ENCODE data around the gene EVI2A. TPM values are rescaled to one million over a fixed set of nuclear protein-coding genes. Genes with fewer than 3 reads are reported as not detected.
"Not testable (repeated sequence)": the region's sequence is repeated elsewhere in the genome, so short reads cannot be mapped to it uniquely, and the experiment has no call there.

Gene EVI2A, protein sequence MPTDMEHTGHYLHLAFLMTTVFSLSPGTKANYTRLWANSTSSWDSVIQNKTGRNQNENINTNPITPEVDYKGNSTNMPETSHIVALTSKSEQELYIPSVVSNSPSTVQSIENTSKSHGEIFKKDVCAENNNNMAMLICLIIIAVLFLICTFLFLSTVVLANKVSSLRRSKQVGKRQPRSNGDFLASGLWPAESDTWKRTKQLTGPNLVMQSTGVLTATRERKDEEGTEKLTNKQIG
- polyA plus RNA-seq (ENCODE audit: insufficient read length in 4 of 4) = 1 to 10 TPM; 1.1 to 2.0 (median 1.3) TPM

DNA sequence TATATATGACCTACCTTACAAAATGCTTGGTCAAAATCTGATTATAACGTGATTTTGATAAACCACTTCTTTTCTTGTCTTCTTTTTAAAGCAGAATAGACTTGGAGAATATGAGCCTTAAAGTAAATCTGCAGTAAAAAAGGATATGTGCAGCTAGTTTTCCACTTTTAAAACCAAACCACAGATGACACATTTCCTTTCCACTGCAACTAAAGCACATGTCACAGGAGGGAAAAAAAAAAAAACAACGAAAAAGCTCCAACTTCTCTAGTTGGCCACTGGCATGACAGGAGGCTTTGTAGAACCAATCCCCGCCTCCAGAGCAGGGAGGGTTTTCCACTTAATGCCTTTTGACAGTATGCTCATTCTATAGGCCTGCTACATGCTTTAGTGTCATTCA, at the start of gene EVI2A:
EVI2A (minus strand) TSS at position 142 of the 400 bp plus-strand sequence. CDS start 2,609 bp downstream, outside the sequence.
- DNase-seq (ENCODE audit: low read depth in 4 of 4, low spot score in 2 of 4) = no peak

DNA sequence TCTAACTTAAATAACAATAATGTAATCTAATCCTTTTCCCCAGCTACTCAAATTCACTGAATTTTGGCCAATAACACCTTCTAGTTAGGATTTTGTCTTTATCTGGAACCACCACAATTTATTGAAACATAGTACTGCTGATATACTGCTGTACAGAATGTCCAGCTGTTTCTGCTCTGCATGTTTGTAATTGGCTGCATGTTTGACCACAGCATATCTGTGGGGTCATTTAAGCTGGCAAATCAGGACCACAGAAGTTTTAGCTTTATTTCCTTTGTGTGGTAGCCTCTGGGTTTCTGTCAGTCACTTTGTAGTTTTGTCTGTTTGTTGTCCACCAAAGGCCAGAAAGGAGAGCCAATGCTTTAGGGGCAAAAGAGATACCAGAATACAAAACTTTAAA, 47.8 kb upstream of the EVI2A start:
- DNase-seq (ENCODE audit: low read depth in 4 of 4, low spot score in 2 of 4) = no peak

DNA sequence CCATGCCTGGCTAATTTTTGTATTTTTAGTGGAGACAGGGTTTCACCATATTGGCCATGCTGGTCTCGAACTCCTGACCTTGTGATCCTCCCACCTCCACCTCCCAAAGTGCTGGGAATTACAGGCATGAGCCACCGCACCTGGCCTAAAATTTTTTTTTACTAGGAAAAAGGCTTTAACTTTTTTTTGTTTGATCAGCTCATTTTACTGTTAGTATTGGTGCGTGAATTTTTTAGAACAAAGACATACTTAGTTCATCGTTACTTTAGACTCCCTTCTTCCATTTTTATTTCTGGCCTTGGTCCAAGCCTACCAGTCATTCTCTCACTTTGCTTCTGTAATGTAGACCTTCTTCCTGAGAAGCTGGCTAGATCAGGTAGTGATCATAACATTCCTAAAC, 44.7 kb upstream of the EVI2A start:
- DNase-seq (ENCODE audit: low read depth in 4 of 4, low spot score in 2 of 4) = no peak

DNA sequence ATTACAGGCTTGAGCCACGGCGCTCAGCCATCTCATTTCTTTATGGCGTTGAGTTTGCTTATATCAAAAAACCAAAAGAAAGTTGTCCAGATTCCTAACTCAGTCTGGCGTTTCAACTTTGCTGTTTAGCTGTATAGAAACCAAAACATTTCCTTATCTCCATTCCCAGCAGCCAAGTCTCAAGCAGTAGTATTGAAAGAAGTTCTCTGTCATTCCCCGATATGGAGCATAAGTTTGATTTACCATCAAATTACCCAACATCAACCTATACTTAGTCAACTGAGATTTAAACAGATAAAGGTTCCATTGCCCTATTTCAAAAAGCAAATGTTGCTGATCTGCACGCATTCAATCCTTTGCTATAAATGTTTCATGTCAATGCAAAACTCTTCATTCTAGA, 42.6 kb upstream of the EVI2A start:
- DNase-seq (ENCODE audit: low read depth in 4 of 4, low spot score in 2 of 4) = no peak

DNA sequence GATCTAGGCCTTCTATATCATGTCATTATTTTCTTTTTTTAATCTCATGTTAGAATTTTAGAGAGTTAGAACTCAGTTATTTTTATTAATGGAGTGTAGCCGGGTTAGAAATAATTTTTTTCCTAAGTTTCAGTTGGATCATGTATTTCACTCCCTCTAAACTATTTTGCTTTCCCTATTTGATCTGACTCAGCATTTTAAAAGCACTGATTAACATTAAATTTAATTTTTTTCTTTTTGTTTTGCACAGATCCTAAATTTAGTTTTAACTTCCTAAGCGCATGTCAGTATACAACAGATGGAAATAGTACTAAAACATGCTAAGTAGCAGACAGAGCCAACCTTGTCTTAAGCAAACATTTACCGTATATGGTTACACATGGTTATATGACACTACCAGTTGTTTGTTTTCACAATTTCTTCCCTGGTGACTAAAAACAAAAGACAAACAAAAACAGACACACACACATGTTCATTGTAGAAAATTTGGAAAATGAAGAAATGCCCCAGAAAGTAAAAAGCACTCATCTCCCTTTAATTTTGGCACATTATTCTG, 36.5 kb upstream of the EVI2A start:
- no peak for DNase-seq (ENCODE audit: low read depth in 4 of 4, low spot score in 2 of 4)

DNA sequence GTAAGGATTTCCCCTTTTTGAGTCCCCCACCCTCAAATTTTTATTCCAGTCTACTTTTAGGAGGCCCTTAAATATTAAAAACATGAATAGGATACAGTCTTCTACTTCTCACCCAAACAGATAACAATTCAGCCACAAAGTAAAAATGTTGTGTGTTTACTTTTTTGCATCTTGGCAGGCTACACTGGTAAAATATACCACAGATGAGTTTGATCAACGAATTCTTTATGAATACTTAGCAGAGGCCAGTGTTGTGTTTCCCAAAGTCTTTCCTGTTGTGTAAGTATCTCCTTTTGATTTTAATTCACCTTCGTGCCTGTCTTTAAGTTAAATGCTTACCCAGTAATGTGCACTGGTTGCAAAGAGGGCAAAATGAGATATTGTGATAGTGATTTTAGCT, 35.7 kb upstream of the EVI2A start:
- DNase-seq (ENCODE audit: low read depth in 4 of 4, low spot score in 2 of 4) = no peak

DNA sequence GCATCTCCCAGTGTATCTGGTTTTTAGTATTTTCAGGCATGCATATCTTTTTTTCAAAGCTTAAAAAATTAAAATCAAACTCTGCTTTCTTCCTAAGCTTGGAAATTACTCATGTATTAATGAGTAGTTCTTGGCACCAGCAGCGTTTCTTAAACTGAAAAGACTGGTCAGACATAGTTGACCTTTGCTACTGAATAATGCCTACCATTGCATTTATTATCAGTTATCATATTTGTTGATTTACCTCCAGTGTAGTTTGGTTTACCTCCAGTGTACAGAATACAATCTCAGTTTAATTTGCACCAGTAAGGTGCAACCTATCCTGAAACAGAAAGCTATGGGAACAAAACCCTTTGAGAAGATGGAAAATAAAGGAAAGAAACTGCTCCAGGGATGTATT, 34.5 kb upstream of the EVI2A start:
- DNase-seq (ENCODE audit: low read depth in 4 of 4, low spot score in 2 of 4) = no peak

DNA sequence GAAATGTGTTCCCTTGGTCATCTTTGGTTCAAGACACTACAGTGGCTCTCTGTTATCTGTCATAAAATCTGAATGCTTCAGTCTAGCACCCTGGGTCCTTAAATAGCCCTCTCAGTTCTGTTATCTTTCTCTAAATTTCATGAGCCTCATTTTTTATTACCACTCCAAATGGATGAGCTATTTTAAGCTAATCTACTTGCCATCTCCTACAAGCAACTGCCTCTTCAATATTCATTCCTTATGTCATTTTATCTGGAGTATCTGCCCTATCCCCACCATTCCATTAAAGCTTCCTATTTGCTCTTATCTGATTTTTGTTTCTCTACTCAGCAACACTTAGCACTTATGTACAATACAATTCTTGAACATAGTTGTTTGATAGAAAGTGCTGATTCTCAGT, 28.0 kb upstream of the EVI2A start:
- DNase-seq (ENCODE audit: low read depth in 4 of 4, low spot score in 2 of 4) = no peak

DNA sequence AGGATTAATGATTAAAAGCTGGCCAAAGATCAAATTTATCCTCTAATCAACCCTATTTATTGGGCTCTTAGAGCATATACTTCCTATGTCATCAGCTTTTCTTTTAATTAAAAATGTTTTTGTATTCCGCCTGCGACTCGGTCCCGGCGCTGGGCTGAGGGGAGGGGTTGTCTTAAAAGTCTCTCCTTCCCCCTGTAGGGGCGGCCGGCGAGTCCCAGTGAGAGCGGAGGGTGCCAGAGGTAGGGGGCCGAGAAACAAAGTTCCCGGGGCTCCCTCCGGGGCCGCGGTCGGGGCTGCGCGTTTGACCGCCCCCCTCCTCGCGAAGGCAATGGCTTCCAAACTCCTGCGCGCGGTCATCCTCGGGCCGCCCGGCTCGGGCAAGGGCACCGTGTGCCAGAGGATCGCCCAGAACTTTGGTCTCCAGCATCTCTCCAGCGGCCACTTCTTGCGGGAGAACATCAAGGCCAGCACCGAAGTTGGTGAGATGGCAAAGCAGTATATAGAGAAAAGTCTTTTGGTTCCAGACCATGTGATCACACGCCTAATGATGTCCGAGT, 23.8 kb upstream of the EVI2A start:
- not testable (repeated sequence) for DNase-seq (ENCODE audit: low read depth in 4 of 4, low spot score in 2 of 4)

DNA sequence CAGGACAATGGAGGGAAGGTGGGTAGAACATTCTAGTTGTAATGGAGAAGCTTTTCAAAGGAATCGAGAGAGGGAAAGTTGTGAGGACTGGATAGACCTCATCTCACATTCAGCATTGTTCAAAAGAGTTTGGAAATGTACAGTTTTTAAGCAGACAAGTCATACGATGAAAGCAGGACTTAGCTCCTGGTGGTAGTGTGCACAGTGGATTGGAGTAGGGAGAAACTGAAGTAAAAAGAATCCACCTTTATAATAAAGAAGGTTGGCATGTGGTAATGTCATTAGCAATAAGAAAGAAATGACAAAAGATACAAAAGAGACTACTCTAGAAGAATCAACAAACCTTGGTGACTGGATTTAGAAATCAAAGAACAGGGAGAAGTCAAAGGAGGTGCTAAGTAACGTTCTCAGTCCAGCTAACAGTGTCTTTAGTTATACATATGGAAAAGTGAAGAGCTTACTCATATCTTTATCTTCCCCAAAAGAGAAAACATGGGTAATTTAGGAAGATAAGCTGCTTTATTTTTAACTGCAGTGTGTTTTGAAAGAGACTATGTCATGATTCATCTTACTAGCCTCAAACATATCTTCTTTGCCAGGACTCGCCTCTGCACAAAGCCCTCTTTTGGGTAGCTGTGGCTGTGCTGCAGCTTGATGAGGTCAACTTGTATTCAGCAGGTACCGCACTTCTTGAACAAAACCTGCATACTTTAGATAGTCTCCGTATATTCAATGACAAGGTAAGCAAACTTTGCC, 18.7 kb upstream of the EVI2A start:
- no peak for DNase-seq (ENCODE audit: low read depth in 4 of 4, low spot score in 2 of 4)

DNA sequence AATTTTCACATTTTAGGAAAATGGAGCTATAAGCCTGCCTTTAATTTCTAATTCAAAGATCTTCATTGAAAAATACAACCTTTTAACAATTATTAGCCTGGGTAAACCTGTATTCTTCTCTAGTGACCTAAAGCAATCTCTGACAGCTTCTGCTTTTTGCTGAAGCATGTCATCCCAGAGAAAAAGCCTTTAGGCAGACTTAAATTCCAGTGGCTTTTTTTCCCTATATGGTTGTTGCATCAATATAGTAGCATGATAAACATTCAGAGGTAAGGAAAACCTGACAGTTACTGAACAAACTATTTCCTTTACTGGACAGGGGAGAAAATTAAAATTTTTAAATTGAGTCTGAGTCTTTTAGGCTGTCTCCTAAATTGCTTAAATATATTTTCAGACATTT, 7.8 kb upstream of the EVI2A start:
- no peak for DNase-seq (ENCODE audit: low read depth in 4 of 4, low spot score in 2 of 4)

DNA sequence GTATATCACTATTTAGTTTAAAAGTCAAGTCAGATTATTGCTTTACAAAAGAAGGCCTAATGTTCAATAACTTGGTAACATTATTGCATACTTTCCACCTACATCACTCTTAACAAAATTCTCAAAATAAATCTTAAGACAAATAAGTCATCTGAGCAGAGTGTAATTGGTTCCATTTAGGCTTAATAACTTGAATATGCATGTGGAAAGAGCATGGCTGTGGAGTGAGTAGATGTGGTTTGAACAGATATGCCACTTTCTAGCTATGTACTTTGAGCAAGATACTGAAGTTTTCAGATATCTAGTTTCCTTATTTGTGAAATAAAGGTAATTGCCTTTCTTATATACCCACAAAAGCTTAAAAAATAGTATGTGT, 6.7 kb upstream of the EVI2A start:
- no peak for DNase-seq (ENCODE audit: low read depth in 4 of 4, low spot score in 2 of 4)

DNA sequence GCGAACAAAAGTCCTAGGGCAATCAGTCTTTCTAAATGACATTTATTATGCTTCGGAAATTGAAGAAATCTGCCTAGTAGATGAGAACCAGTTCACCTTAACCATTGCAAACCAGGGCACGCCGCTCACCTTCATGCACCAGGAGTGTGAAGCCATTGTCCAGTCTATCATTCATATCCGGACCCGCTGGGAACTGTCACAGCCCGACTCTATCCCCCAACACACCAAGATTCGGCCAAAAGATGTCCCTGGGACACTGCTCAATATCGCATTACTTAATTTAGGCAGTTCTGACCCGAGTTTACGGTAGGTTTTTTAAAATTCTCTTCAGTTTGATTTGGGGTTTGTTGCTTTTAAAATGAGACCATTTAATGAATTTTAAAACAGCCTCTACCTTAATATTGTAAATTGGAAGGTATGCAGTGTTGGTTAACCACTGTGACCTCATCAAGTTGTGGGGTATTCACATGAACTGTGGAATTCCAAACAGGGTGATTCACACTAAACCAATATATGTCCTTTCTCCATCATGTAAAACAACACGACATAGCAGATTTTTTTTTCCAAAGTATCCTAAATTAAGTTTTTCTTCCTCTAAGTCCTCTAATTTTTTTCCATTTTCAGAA, 6.2 kb upstream of the EVI2A start:
- DNase-seq (ENCODE audit: low read depth in 4 of 4, low spot score in 2 of 4) = no peak

DNA sequence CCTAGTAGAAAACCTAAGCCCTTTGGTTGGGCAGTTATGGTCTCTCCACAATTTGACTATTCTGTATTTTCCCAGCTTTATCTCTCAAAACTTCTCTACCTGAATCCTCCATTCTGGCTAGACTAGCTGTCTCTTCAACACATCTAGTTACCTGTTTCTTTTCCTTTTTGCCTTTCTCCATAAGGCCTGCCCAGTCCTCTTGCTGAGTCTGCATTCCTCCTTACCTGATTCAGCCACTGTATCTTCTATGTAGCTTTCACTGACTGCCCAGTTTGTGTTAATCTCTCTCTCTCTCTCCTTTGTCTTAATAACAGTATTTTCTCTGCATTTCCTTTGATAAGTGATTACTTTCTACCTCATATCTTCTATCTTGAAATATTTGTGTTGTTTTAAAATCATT, 2.1 kb upstream of the EVI2A start:
- DNase-seq (ENCODE audit: low read depth in 4 of 4, low spot score in 2 of 4) = no peak

DNA sequence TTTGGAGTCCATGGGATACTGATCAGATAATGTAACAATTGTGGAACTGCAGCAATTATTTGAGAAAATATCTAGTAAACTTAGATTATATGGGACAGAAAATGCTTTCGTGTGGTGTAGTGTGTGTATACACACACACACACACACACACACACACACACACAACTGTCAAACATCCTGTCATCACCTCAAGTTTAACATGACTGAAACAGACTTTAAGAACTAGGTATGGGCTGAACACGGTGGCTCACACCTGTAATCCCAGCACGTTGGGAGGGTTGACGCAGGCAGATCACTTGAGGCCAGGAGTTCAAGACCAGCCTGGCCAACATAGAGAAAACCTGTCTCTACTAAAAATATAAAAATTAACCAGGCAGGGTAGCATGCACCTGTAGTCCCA, 544 bp upstream of the EVI2A start:
- no peak for DNase-seq (ENCODE audit: low read depth in 4 of 4, low spot score in 2 of 4)

DNA sequence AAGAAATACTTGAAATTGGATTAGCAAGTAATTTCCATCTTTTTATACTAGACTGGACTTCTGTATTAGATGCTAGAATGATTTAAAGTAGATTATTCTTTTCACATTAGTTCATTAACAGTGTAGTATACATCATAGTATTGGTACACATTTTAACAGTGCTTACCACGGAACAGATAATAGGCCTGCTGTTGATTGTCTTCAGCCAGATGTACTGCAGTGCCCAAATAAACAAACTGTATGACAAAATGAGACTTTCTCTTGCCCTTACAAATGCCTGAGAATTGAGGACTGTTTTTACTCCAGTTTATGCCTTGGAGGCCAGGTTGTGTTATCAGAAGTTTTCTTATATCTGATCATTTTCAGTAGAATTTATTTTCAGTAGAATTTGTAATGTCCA, 631 bp downstream of the EVI2A start:
- DNase-seq (ENCODE audit: low read depth in 4 of 4, low spot score in 2 of 4) = no peak

DNA sequence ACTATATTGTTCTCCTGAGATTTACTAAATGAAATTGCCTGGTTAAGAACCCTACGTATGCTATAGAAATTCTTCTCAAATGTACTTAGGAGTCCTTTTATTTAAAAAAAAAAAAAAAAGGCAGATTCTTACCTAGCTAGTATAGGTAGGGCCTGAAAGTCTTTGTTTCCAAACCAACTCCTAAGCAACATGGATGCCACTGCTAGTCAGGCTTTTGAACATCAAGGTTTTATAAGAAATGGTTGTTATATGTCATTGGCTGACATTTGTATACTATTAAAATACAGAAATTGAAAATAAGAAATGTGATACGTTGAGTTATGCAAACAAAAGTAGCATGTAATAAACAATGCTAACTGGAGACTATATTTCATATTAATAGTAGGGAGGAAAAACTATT, 1.2 kb downstream of the EVI2A start:
- DNase-seq (ENCODE audit: low read depth in 4 of 4, low spot score in 2 of 4) = no peak

DNA sequence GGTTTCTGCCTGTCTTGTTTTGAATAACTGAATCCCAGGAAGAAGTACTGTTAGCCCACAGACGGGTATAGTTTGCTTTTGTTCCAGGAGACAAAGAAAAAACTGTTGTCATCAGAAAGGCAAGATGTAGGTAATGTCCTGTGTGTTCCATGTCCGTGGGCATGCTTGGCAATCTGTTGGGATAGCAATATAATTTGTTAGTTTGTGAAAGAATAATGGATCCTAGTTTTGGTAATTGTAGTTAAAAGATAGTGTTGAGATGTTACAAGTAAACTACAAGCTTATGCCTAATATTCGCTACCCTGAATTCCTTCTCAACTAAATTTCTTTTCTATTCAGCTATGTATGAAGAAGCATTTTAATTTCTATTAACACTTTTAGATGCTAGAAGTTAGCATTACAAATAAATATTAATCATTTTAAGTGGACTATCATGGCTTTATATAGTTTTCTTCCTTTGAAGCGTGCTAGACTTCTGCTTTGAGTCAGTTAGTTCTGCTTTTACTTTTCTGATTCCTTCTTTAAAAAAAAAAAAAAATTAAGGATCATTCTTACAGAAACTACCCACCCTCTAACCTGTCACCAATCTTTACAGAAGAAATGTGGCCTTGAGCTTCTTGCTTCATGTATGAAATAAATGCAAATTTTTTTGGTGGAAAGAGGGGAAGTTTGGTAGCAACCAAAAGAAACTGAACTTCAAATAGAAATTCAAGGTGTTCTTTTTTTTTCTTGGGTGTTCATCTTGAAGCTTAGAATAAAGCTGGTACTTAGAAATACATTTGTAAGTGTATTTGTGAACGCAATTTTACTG, 2.4 kb downstream of the EVI2A start:
- no peak for DNase-seq (ENCODE audit: low read depth in 4 of 4, low spot score in 2 of 4)

DNA sequence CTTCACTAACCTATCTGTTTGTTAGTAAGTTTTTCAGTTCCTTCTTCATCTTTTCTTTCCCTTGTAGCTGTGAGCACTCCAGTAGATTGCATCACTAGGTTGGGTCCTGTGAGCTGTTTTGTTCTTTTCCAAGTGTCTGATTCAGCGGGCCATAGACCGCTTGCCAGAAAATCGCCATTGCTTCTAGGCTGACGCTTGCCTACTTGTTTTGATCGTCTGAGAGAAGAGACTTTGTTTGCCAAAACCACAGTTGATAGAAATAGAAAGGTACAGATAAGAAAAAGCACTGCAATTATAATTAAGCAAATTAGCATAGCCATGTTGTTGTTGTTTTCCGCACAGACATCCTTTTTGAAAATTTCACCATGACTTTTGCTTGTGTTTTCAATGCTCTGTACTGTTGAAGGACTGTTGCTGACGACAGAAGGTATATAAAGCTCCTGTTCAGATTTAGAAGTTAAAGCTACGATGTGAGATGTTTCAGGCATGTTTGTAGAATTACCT, 3.1 kb downstream of the EVI2A start:
- DNase-seq (ENCODE audit: low read depth in 4 of 4, low spot score in 2 of 4) = no peak

DNA sequence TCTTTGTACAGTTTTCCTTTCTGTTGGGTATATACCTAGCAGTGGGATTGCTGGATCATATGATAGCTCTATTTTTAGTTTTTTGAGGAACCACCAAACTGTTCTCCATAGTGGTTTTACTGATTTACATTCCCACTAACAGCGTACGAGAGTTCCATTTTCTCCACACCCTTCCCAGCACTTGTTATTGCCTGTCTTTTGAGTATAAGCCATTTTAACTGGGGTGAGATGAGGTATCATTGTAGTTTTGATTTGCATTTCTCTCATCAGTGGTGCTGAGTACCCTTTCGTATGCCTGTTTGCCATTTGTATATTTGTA, 6.7 kb downstream of the EVI2A start:
- no peak for DNase-seq (ENCODE audit: low read depth in 4 of 4, low spot score in 2 of 4)
